Neural progenitor cell (in vitro differentiated cells): ENCODE data around the gene CDH23. TPM values are rescaled to one million over a fixed set of nuclear protein-coding genes. Genes with fewer than 3 reads are reported as not detected.

ENCODE experiments used
- DNase-seq: peaks from one replicate; pipeline ENCODE4 v3.0.0-alpha.2; 2016; ENCODE audit warnings: low spot score
- H2AFZ ChIP-seq: fragments of 200-600 bp; sonication (generic); replicated peaks from 2 replicates; pipeline ENCODE4 v1.6.1; 2016; ENCODE audit warnings: antibody characterized with exemption
- H3F3A ChIP-seq: fragments of 200-600 bp; sonication (generic); 2 replicates; pipeline ENCODE4 v1.6.1; 2016; ENCODE audit warnings: antibody characterized with exemption, low read depth
- H3K27ac ChIP-seq: fragments of 200-600 bp; sonication (generic); 2 replicates; pipeline ENCODE4 v1.5.1; 2016; ENCODE audit warnings: mild to moderate bottlenecking
- H3K27me3 ChIP-seq: fragments of 200-600 bp; sonication (generic); 2 replicates; pipeline ENCODE4 v1.6.1; 2016; ENCODE audit warnings: mild to moderate bottlenecking, moderate library complexity
- H3K36me3 ChIP-seq: fragments of 200-600 bp; sonication (generic); 2 replicates; pipeline ENCODE4 v1.5.1; 2016
- H3K4me1 ChIP-seq: fragments of 200-600 bp; sonication (generic); 2 replicates; pipeline ENCODE4 v1.6.1; 2016; ENCODE audit warnings: mixed run types
- H3K4me2 ChIP-seq: fragments of 200-600 bp; sonication (generic); 2 replicates; pipeline ENCODE4 v1.6.1; 2016
- H3K4me3 ChIP-seq: fragments of 200-600 bp; sonication (generic); 2 replicates; pipeline ENCODE4 v1.5.1; 2016
- H3K79me2 ChIP-seq: fragments of 200-600 bp; sonication (generic); 2 replicates; pipeline ENCODE4 v1.6.1; 2016; ENCODE audit warnings: low read depth
- H3K9ac ChIP-seq: fragments of 200-600 bp; sonication (generic); 2 replicates; pipeline ENCODE4 v1.6.1; 2016
- H3K9me3 ChIP-seq: fragments of 200-600 bp; sonication (generic); 2 replicates; pipeline ENCODE4 v1.5.1; 2016; ENCODE audit warnings: low read depth
- H4K20me1 ChIP-seq: fragments of 200-600 bp; sonication (generic); 2 replicates; pipeline ENCODE4 v1.6.1; 2016; ENCODE audit warnings: low read depth
- H3K27ac Mint-ChIP-seq: 3 replicates; pipeline ENCODE4 v1.8.0; 2021; ENCODE audit warnings: mixed read lengths
- H3K27me3 Mint-ChIP-seq: 2 replicates; pipeline ENCODE4 v1.8.0; 2022; ENCODE audit warnings: low read depth, mild to moderate bottlenecking, inconsistent platforms, moderate library complexity, mixed read lengths; ENCODE audit not compliant: insufficient read depth
- H3K36me3 Mint-ChIP-seq: 3 replicates; pipeline ENCODE4 v1.8.0; 2021; ENCODE audit warnings: mixed read lengths
- H3K4me1 Mint-ChIP-seq: 3 replicates; pipeline ENCODE4 v1.8.0; 2021; ENCODE audit warnings: mixed read lengths
- H3K4me3 Mint-ChIP-seq: 3 replicates; pipeline ENCODE4 v1.8.0; 2021; ENCODE audit warnings: mild to moderate bottlenecking, moderate library complexity, mixed read lengths
- H3K9me3 Mint-ChIP-seq: 3 replicates; pipeline ENCODE4 v1.8.0; 2020; ENCODE audit warnings: mixed read lengths
- EZH2 ChIP-seq: fragments of 200-600 bp; sonication (generic); IDR thresholded peaks from 2 replicates; pipeline ENCODE4 v1.6.1; 2017; ENCODE audit warnings: antibody characterized with exemption, mild to moderate bottlenecking, moderate library complexity
- EZH2phosphoT487 ChIP-seq: fragments of 200-600 bp; sonication (generic); IDR thresholded peaks from 2 replicates; pipeline ENCODE4 v1.6.1; 2017; ENCODE audit warnings: antibody characterized with exemption
- total RNA-seq: library from RNA; depleted of rRNA; stranded (reverse); fragments of >200 nt; gene quantifications from 2 replicates; pipeline ENCODE4 v1.2.3, GENCODE V29; 2015; ENCODE audit warnings: low replicate concordance
- TF ChIP-seq, protein P1 (sequence below): fragments of 200-600 bp; sonication (generic); IDR thresholded peaks from 2 replicates; pipeline ENCODE4 v1.5.1; 2017; ENCODE audit warnings: antibody characterized with exemption, mild to moderate bottlenecking

CDH23 gene
- total RNA-seq, 1 donor from 2014 or later, result 5.9 TPM

DNA sequence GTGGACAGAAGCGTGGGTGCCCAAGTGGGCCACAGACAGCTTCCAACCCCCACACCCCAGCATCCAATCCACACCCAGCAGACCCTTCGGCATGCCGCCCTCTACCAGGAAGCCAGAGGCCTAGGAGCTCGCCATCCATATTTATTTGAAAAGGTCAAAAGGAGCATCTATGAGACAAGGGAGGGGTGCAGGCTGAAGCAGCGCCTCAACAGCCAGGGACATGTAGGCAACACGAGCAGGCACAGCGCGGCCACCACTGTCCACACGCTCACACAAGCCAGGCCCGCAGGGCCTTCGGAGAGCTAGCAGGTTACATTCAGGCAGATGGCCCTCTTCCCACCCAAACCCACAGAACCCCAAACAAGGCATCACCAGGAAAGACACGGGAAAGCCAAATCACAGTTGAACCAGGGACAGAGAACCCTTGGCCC is 419.7 kb downstream of the CDH23 start:
- Histone ChIP-seq H3K9ac (no peak overlapping the region), H3K4me3 (no peak overlapping the region), H3K27me3 (no peaks in the 10 kb centered on the region), H3K9me3 (no peaks in the 10 kb centered on the region), H3K4me1 (no peaks in the 10 kb centered on the region), H3K79me2 (no peaks in the 10 kb centered on the region), H3K27ac (no peak overlapping the region), H2AFZ (no peak overlapping the region), H3K36me3 (no peaks in the 10 kb centered on the region), H4K20me1 (peaks cover 6% of the 10 kb centered on the region), H3K4me2 (no peak overlapping the region), H3F3A (no peaks in the 10 kb centered on the region)
- H3K27me3 Mint-ChIP-seq, result peaks cover 7% of the 10 kb centered on the region
- TF ChIP-seq, protein P1, sequence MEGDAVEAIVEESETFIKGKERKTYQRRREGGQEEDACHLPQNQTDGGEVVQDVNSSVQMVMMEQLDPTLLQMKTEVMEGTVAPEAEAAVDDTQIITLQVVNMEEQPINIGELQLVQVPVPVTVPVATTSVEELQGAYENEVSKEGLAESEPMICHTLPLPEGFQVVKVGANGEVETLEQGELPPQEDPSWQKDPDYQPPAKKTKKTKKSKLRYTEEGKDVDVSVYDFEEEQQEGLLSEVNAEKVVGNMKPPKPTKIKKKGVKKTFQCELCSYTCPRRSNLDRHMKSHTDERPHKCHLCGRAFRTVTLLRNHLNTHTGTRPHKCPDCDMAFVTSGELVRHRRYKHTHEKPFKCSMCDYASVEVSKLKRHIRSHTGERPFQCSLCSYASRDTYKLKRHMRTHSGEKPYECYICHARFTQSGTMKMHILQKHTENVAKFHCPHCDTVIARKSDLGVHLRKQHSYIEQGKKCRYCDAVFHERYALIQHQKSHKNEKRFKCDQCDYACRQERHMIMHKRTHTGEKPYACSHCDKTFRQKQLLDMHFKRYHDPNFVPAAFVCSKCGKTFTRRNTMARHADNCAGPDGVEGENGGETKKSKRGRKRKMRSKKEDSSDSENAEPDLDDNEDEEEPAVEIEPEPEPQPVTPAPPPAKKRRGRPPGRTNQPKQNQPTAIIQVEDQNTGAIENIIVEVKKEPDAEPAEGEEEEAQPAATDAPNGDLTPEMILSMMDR, result no peak
- TF ChIP-seq EZH2 (no peak), EZH2phosphoT487 (no peak)
- H3K9me3 Mint-ChIP-seq, result no peaks in the 10 kb centered on the region
- peaks cover 3% of the 10 kb centered on the region for H3K4me1 Mint-ChIP-seq
- peaks cover 40% of the 10 kb centered on the region for H3K36me3 Mint-ChIP-seq
- H3K27ac Mint-ChIP-seq, result no peak overlapping the region
- no peak for DNase-seq
- H3K4me3 Mint-ChIP-seq, result no peak overlapping the region

DNA sequence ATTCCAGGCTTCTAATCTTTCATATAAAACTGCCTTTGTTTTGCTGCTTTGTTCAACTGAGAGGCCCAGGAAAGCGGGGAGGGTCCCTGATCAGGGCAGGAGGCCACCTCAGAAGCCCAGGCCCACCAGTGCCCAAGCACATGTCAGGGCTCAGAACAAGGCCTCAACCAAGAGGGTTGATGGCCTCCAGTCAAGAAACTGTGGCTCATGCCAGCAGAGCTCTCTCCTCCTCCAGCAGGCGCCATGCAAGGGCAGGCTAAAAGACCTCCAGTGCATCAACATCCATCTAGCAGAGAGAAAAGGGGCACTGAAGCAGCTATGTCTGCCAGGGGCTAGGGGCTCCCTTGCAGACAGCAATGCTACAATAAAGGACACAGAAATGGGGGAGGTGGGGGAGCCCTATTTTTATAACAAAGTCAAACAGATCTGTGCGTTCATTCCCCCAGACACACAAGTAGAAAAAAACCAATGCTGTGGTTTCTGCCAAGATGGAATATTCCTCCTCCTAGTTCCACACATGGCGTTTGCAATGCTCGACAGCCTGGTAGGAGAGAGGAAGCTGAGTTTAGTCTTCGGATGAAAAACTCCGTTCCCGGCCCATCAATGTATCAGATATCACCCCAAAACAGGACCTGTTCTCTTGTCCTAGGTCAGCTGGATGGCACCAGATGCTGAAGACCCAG is 420.4 kb downstream of the CDH23 start:
- Mint-ChIP-seq H3K36me3 (peaks cover 43% of the 10 kb centered on the region), H3K4me3 (no peak overlapping the region), H3K9me3 (no peaks in the 10 kb centered on the region), H3K27ac (no peak overlapping the region), H3K27me3 (peaks cover 7% of the 10 kb centered on the region), H3K4me1 (peaks cover 3% of the 10 kb centered on the region)
- TF ChIP-seq EZH2phosphoT487 (no peak), EZH2 (no peak)
- TF ChIP-seq, protein P1, result no peak
- no peaks in the 10 kb centered on the region for H3K4me1 ChIP-seq
- H3K9me3 ChIP-seq, result no peaks in the 10 kb centered on the region
- H3K27me3 ChIP-seq, result no peaks in the 10 kb centered on the region
- no peak overlapping the region for H3K4me3 ChIP-seq
- H4K20me1 ChIP-seq, result peaks cover 9% of the 10 kb centered on the region
- DNase-seq, result peak; percentile 23
- H3K27ac ChIP-seq, result no peak overlapping the region
- H3K9ac ChIP-seq, result no peak overlapping the region
- no peaks in the 10 kb centered on the region for H3F3A ChIP-seq
- H3K36me3 ChIP-seq, result no peaks in the 10 kb centered on the region
- no peak overlapping the region for H2AFZ ChIP-seq
- no peaks in the 10 kb centered on the region for H3K79me2 ChIP-seq
- H3K4me2 ChIP-seq, result no peak overlapping the region

DNA sequence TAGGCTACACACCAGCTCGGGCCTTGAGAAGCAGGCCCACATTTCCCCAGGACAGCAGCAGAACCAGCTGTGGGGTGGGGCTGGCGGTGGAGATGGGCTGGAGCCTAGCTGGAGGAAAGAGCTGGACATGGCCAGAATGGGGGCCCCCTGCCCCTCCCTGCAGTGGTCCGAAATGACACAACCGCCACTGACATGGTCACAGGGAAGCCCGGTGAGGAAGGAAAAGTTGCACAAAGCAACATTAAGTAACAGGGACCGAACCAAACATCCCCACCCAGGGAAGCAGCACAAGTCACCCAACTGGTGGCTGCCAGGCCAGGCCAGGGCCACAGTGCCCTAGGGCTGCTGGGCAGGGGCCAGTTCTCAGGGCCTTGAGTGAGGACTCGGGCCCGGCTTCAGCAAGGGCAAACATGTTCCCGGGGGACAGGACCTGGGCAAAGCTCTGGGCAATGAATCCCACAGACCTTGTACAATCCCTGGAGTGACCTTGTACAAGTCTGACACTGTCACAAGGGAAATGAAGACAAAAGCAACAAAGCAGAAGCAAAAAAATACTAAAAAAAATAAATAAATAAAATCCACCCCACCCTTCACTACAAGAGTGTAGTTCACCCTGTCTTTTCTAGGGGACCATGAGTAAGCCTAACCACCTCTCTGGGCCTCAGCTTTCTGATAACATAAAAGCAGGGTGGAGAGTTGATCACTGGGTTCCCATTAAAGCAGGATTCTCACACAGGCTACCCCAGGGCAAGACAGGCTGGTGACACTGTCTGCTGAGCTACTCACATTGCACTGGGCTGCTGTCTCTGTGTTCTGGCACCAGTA is 421.3 kb downstream of the CDH23 start:
- Histone ChIP-seq H3K36me3 (no peaks in the 10 kb centered on the region), H3K4me2 (no peak overlapping the region), H3K4me1 (no peaks in the 10 kb centered on the region), H3K27me3 (no peaks in the 10 kb centered on the region), H3K79me2 (no peaks in the 10 kb centered on the region), H4K20me1 (peaks cover 11% of the 10 kb centered on the region), H3K9ac (no peak overlapping the region), H3K4me3 (no peak overlapping the region), H3K27ac (no peak overlapping the region), H3K9me3 (no peaks in the 10 kb centered on the region), H3F3A (no peaks in the 10 kb centered on the region), H2AFZ (no peak overlapping the region)
- no peak overlapping the region for H3K27ac Mint-ChIP-seq
- H3K4me3 Mint-ChIP-seq, result no peak overlapping the region
- peaks cover 43% of the 10 kb centered on the region for H3K36me3 Mint-ChIP-seq
- TF ChIP-seq, protein P1, result no peak
- TF ChIP-seq EZH2phosphoT487 (no peak), EZH2 (no peak)
- no peaks in the 10 kb centered on the region for H3K9me3 Mint-ChIP-seq
- H3K27me3 Mint-ChIP-seq, result peaks cover 7% of the 10 kb centered on the region
- DNase-seq, result no peak
- H3K4me1 Mint-ChIP-seq, result peaks cover 3% of the 10 kb centered on the region
